Gastrocnemius medialis (tissue), 4 donors: ENCODE results near the gene ZSCAN21.

Source experiments
- CTCF ChIP-seq, 5 experiments: fragments of 450-650 bp in 3 of 5; fragments of 200-600 bp in 2 of 5; sonication (generic) in 2 of 5; IDR thresholded peaks in 4 of 5; conservative IDR thresholded peaks in 1 of 5; 1 replicate in 4 of 5; 2 replicates in 1 of 5; pipeline ENCODE4 v1.5.1; 2016 to 2019; ENCODE audit warnings: antibody characterized with exemption in 5 of 5, mild to moderate bottlenecking in 3 of 5, moderate library complexity in 3 of 5
- POLR2A ChIP-seq, 2 donors: fragments of 450-650 bp; IDR thresholded peaks; one replicate each; pipeline ENCODE4 v1.6.1; 2017; ENCODE audit warnings: antibody characterized with exemption in 2 of 2, mild to moderate bottlenecking in 2 of 2, moderate library complexity in 2 of 2

- TF ChIP-seq POLR2A (IDR thresholded peaks at IDR 0.05) (no peak), CTCF (IDR thresholded peaks at IDR 0.05 in 4 of 5, conservative IDR thresholded peaks at IDR 0.05 in 1 of 5) (no peak)
Measured at GRCh38 chr7:100010901-100011300, 38.7 kb upstream of the ZSCAN21 start.
